ENCODE measurements around the gene HOPX.

Gene HOPX

GRCh38 chr4:56684320-56685050 is 3.4 kb upstream of the HOPX start:
- TF ChIP-seq REST (IDR thresholded peaks at IDR 0.05; ENCODE audit: insufficient read depth in 1 of 2, low read depth in 2 of 2, low read length in 2 of 2) (no peak), FOXP2 (optimal IDR thresholded peaks at IDR 0.05; ENCODE audit: borderline replicate concordance, extremely low read depth, extremely low read length, insufficient read depth) (no peak), SIN3A (IDR thresholded peaks at IDR 0.05; ENCODE audit: borderline replicate concordance, insufficient read depth, low read length) (no peak), POLR2AphosphoS5 (IDR thresholded peaks at IDR 0.05; ENCODE audit: low read depth, low read length) (no peak), TAF1 (IDR thresholded peaks at IDR 0.05; ENCODE audit: borderline replicate concordance, insufficient read depth, low read length) (no peak)

GRCh38 chr4:56683455-56683854 is 2.4 kb upstream of the HOPX start:
- TF ChIP-seq POLR2AphosphoS5 (IDR thresholded peaks at IDR 0.05; ENCODE audit: low read depth, low read length) (no peak), REST (IDR thresholded peaks at IDR 0.05; ENCODE audit: insufficient read depth in 1 of 2, low read depth in 2 of 2, low read length in 2 of 2) (no peak), TAF1 (IDR thresholded peaks at IDR 0.05; ENCODE audit: borderline replicate concordance, insufficient read depth, low read length) (no peak), FOXP2 (optimal IDR thresholded peaks at IDR 0.05; ENCODE audit: borderline replicate concordance, extremely low read depth, extremely low read length, insufficient read depth) (no peak), SIN3A (IDR thresholded peaks at IDR 0.05; ENCODE audit: borderline replicate concordance, insufficient read depth, low read length) (no peak)

GRCh38 chr4:56681853-56682525 is 893 bp upstream of the HOPX start:
- TF ChIP-seq REST (IDR thresholded peaks at IDR 0.05; ENCODE audit: insufficient read depth in 1 of 2, low read depth in 2 of 2, low read length in 2 of 2) (no peak), SIN3A (IDR thresholded peaks at IDR 0.05; ENCODE audit: borderline replicate concordance, insufficient read depth, low read length) (no peak), FOXP2 (optimal IDR thresholded peaks at IDR 0.05; ENCODE audit: borderline replicate concordance, extremely low read depth, extremely low read length, insufficient read depth) (no peak), TAF1 (IDR thresholded peaks at IDR 0.05; ENCODE audit: borderline replicate concordance, insufficient read depth, low read length) (no peak), POLR2AphosphoS5 (IDR thresholded peaks at IDR 0.05; ENCODE audit: low read depth, low read length) (no peak)

- TF ChIP-seq SIN3A (IDR thresholded peaks at IDR 0.05; ENCODE audit: borderline replicate concordance, insufficient read depth, low read length) (no peak), REST (IDR thresholded peaks at IDR 0.05; ENCODE audit: insufficient read depth in 1 of 2, low read depth in 2 of 2, low read length in 2 of 2) (no peak), POLR2AphosphoS5 (IDR thresholded peaks at IDR 0.05; ENCODE audit: low read depth, low read length) (no peak), TAF1 (IDR thresholded peaks at IDR 0.05; ENCODE audit: borderline replicate concordance, insufficient read depth, low read length) (no peak), FOXP2 (optimal IDR thresholded peaks at IDR 0.05; ENCODE audit: borderline replicate concordance, extremely low read depth, extremely low read length, insufficient read depth) (no peak)
These were observed 830 bp downstream of the HOPX start for GRCh38 chr4:56680266-56680665.
